ENCODE measurements around the gene DZANK1. TPM values are rescaled to one million over a fixed set of nuclear protein-coding genes. Genes with fewer than 3 reads are reported as not detected.

The DZANK1 gene
- total RNA-seq (1.0 TPM), polyA plus RNA-seq (3.3 TPM)
- long read RNA-seq, donor 1: 0 reads
- long read RNA-seq, donor 2, partial matches to known transcripts: 47 of 47 reads
- long read RNA-seq, donor 2, other reads (novel, unspliced or antisense): 0 of 47 reads
- long read RNA-seq, donor 3: 0 reads
- long read RNA-seq, donor 4: 0 reads
- long read RNA-seq, donor 5: 0 reads
- long read RNA-seq, donor 6: 0 reads
- long read RNA-seq, donor 7: 0 reads
- long read RNA-seq, donor 8: 0 reads
- long read RNA-seq, donor 9: 0 reads
- long read RNA-seq, donor 10: 0 reads

GRCh38 chr20:18466894-18467730 lies at the start of gene DZANK1, which contains the start of gene POLR3F:
DZANK1 (minus strand) TSS chr20:18467030; CDS start chr20:18465358, 1,672 bp downstream.
POLR3F (plus strand) TSS chr20:18467390; CDS start chr20:18467507, 117 bp downstream.
- H3K4me3 ChIP-seq (ENCODE audit: low read length in 2 of 2): peak within 1 kb of the TSS; percentile 85 to 98
- H3K36me3 ChIP-seq (ENCODE audit: control insufficient read depth in 2 of 2, insufficient read depth in 2 of 2, low read length in 1 of 2): peaks cover 3 to 13% of the 10 kb centered on the region in 2 donors
- no peaks in the 10 kb centered on the region for H3K9me3 ChIP-seq (ENCODE audit: control insufficient read depth in 2 of 2, insufficient read depth in 1 of 2, low read length in 1 of 2)
- peaks cover 8 to 9% of the 10 kb centered on the region in 2 donors for H3K4me1 ChIP-seq (ENCODE audit: control insufficient read depth in 2 of 2, insufficient read depth in 2 of 2, low read length in 2 of 2)
- under 1% methylated on average over 57 of the region's 57 CpGs for WGBS
- no peaks in the 10 kb centered on the region for H3K27me3 ChIP-seq (ENCODE audit: control insufficient read depth in 2 of 2, insufficient read depth in 1 of 2, low read length in 1 of 2)
- H3K27ac ChIP-seq (ENCODE audit: low read depth in 1 of 2, low read length in 1 of 2): peak within 1 kb of the TSS; percentile 80 to 88
- DNase-seq (ENCODE audit: low read depth in 6 of 9, low spot score in 9 of 9): peak; percentile 86 to 96 (median 91)

GRCh38 chr20:18515973-18516372 lies 49.1 kb upstream of the DZANK1 start:
- Histone ChIP-seq H3K27me3 (ENCODE audit: control insufficient read depth in 2 of 2, insufficient read depth in 1 of 2, low read length in 1 of 2) (no peaks in the 10 kb centered on the region), H3K36me3 (ENCODE audit: control insufficient read depth in 2 of 2, insufficient read depth in 2 of 2, low read length in 1 of 2) (peaks cover 14 to 19% of the 10 kb centered on the region in 2 donors)
- no peak for DNase-seq (ENCODE audit: low read depth in 6 of 9, low spot score in 9 of 9)

DNA sequence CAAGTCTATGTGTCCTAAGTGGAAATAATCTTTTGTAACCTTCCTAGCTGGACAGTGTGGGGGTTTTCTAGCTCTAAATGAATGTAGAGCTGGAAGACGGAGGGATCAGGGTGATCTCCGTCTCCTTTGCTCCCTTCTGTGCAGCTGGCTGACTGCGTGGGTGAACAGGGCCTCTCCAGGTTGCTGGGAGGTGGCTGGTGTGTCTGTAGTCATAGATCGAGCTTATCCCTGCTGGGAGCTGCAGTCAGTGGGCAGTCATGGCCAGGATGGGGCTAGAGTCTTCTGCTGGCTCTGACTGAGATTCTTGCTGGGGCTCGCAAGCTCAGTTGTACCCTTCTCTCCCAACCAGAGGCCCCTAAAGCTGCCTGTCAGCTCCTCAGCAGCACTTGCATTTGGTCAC lies 47.3 kb upstream of the DZANK1 start:
- no peak overlapping the region for H3K4me3 ChIP-seq (ENCODE audit: low read length in 2 of 2)
- peaks cover 12 to 31% of the 10 kb centered on the region in 2 donors for H3K36me3 ChIP-seq (ENCODE audit: control insufficient read depth in 2 of 2, insufficient read depth in 2 of 2, low read length in 1 of 2)
- no peak for DNase-seq (ENCODE audit: low read depth in 6 of 9, low spot score in 9 of 9)
- H3K9me3 ChIP-seq (ENCODE audit: control insufficient read depth in 2 of 2, insufficient read depth in 1 of 2, low read length in 1 of 2): no peaks in the 10 kb centered on the region
- no peaks in the 10 kb centered on the region for H3K4me1 ChIP-seq (ENCODE audit: control insufficient read depth in 2 of 2, insufficient read depth in 2 of 2, low read length in 2 of 2)
- no peak overlapping the region for H3K27ac ChIP-seq (ENCODE audit: low read depth in 1 of 2, low read length in 1 of 2)
- no peaks in the 10 kb centered on the region for H3K27me3 ChIP-seq (ENCODE audit: control insufficient read depth in 2 of 2, insufficient read depth in 1 of 2, low read length in 1 of 2)
- over 99% methylated on average over 5 of the region's 5 CpGs for WGBS

More at GRCh38 chr20:18515973-18516372, 49.1 kb upstream of the DZANK1 start:
- no peak overlapping the region for H3K27ac ChIP-seq (ENCODE audit: low read depth in 1 of 2, low read length in 1 of 2)
- H3K4me3 ChIP-seq (ENCODE audit: low read length in 2 of 2): no peak overlapping the region
- H3K9me3 ChIP-seq (ENCODE audit: control insufficient read depth in 2 of 2, insufficient read depth in 1 of 2, low read length in 1 of 2): no peaks in the 10 kb centered on the region
- H3K4me1 ChIP-seq (ENCODE audit: control insufficient read depth in 2 of 2, insufficient read depth in 2 of 2, low read length in 2 of 2): no peaks in the 10 kb centered on the region

- Histone ChIP-seq H3K36me3 (ENCODE audit: control insufficient read depth in 2 of 2, insufficient read depth in 2 of 2, low read length in 1 of 2) (peaks cover 12 to 31% of the 10 kb centered on the region in 2 donors), H3K4me1 (ENCODE audit: control insufficient read depth in 2 of 2, insufficient read depth in 2 of 2, low read length in 2 of 2) (peaks cover 3 to 4% of the 10 kb centered on the region in 2 donors), H3K9me3 (ENCODE audit: control insufficient read depth in 2 of 2, insufficient read depth in 1 of 2, low read length in 1 of 2) (no peaks in the 10 kb centered on the region), H3K27me3 (ENCODE audit: control insufficient read depth in 2 of 2, insufficient read depth in 1 of 2, low read length in 1 of 2) (no peaks in the 10 kb centered on the region), H3K4me3 (ENCODE audit: low read length in 2 of 2) (no peak overlapping the region), H3K27ac (ENCODE audit: low read depth in 1 of 2, low read length in 1 of 2) (no peak overlapping the region)
- DNase-seq (ENCODE audit: low read depth in 6 of 9, low spot score in 9 of 9): no peak
- WGBS: 96% methylated on average over 7 of the region's 7 CpGs
These were observed 46.4 kb upstream of the DZANK1 start for GRCh38 chr20:18513208-18513607.

GRCh38 chr20:18511571-18511970 lies 44.7 kb upstream of the DZANK1 start:
- no peak overlapping the region for H3K27ac ChIP-seq (ENCODE audit: low read depth in 1 of 2, low read length in 1 of 2)
- H3K4me1 ChIP-seq (ENCODE audit: control insufficient read depth in 2 of 2, insufficient read depth in 2 of 2, low read length in 2 of 2): peaks cover 3 to 11% of the 10 kb centered on the region in 2 donors
- no peaks in the 10 kb centered on the region for H3K27me3 ChIP-seq (ENCODE audit: control insufficient read depth in 2 of 2, insufficient read depth in 1 of 2, low read length in 1 of 2)
- H3K36me3 ChIP-seq (ENCODE audit: control insufficient read depth in 2 of 2, insufficient read depth in 2 of 2, low read length in 1 of 2): peaks cover 9 to 31% of the 10 kb centered on the region in 2 donors
- H3K4me3 ChIP-seq (ENCODE audit: low read length in 2 of 2): no peak overlapping the region
- H3K9me3 ChIP-seq (ENCODE audit: control insufficient read depth in 2 of 2, insufficient read depth in 1 of 2, low read length in 1 of 2): no peaks in the 10 kb centered on the region
- WGBS: 99% methylated on average over 1 of the region's 1 CpG
- no peak for DNase-seq (ENCODE audit: low read depth in 6 of 9, low spot score in 9 of 9)

- Histone ChIP-seq H3K9me3 (ENCODE audit: control insufficient read depth in 2 of 2, insufficient read depth in 1 of 2, low read length in 1 of 2) (no peaks in the 10 kb centered on the region), H3K36me3 (ENCODE audit: control insufficient read depth in 2 of 2, insufficient read depth in 2 of 2, low read length in 1 of 2) (peaks cover 4 to 17% of the 10 kb centered on the region in 2 donors), H3K27ac (ENCODE audit: low read depth in 1 of 2, low read length in 1 of 2) (peak within 1 kb of the TSS; percentile 100), H3K4me3 (ENCODE audit: low read length in 2 of 2) (peak within 1 kb of the TSS; percentile 71 to 74), H3K4me1 (ENCODE audit: control insufficient read depth in 2 of 2, insufficient read depth in 2 of 2, low read length in 2 of 2) (peaks cover 3 to 11% of the 10 kb centered on the region in 2 donors), H3K27me3 (ENCODE audit: control insufficient read depth in 2 of 2, insufficient read depth in 1 of 2, low read length in 1 of 2) (peaks cover 2 to 6% of the 10 kb centered on the region in 2 donors)
- DNase-seq (ENCODE audit: low read depth in 6 of 9, low spot score in 9 of 9): peak; percentile 95 to 99 (median 97)
- under 1% methylated on average over 69 of the region's 69 CpGs for WGBS
These were observed 40.7 kb upstream of the DZANK1 start, which contains the start of gene SEC23B for GRCh38 chr20:18507218-18508191. SEC23B (plus strand) TSS chr20:18507940; CDS start chr20:18510836, 2,896 bp downstream.

- Histone ChIP-seq H3K36me3 (ENCODE audit: control insufficient read depth in 2 of 2, insufficient read depth in 2 of 2, low read length in 1 of 2) (peaks cover 4 to 15% of the 10 kb centered on the region in 2 donors), H3K27me3 (ENCODE audit: control insufficient read depth in 2 of 2, insufficient read depth in 1 of 2, low read length in 1 of 2) (peaks cover 2 to 6% of the 10 kb centered on the region in 2 donors), H3K9me3 (ENCODE audit: control insufficient read depth in 2 of 2, insufficient read depth in 1 of 2, low read length in 1 of 2) (no peaks in the 10 kb centered on the region), H3K4me3 (ENCODE audit: low read length in 2 of 2) (peak overlapping the region; percentile 71 to 74), H3K4me1 (ENCODE audit: control insufficient read depth in 2 of 2, insufficient read depth in 2 of 2, low read length in 2 of 2) (peaks cover 3 to 11% of the 10 kb centered on the region in 2 donors), H3K27ac (ENCODE audit: low read depth in 1 of 2, low read length in 1 of 2) (peak overlapping the region; percentile 100)
- WGBS: 65% methylated on average over 8 of the region's 8 CpGs
- DNase-seq (ENCODE audit: low read depth in 6 of 9, low spot score in 9 of 9): peak in 2 of 9 donors; percentile 4 to 17
These were observed 39.9 kb upstream of the DZANK1 start for GRCh38 chr20:18506744-18507143.

GRCh38 chr20:18504479-18505060 lies 37.7 kb upstream of the DZANK1 start:
- no peak overlapping the region for H3K4me3 ChIP-seq (ENCODE audit: low read length in 2 of 2)
- DNase-seq (ENCODE audit: low read depth in 6 of 9, low spot score in 9 of 9): no peak
- no peak overlapping the region for H3K27ac ChIP-seq (ENCODE audit: low read depth in 1 of 2, low read length in 1 of 2)

More at GRCh38 chr20:18504479-18505060, 37.7 kb upstream of the DZANK1 start:
- peaks cover 2 to 6% of the 10 kb centered on the region in 2 donors for H3K27me3 ChIP-seq (ENCODE audit: control insufficient read depth in 2 of 2, insufficient read depth in 1 of 2, low read length in 1 of 2)
- WGBS: 85% methylated on average over 31 of the region's 31 CpGs
- H3K4me1 ChIP-seq (ENCODE audit: control insufficient read depth in 2 of 2, insufficient read depth in 2 of 2, low read length in 2 of 2): peaks cover 3 to 11% of the 10 kb centered on the region in 2 donors
- H3K36me3 ChIP-seq (ENCODE audit: control insufficient read depth in 2 of 2, insufficient read depth in 2 of 2, low read length in 1 of 2): peaks cover 0 to 2% of the 10 kb centered on the region in 2 donors
- no peaks in the 10 kb centered on the region for H3K9me3 ChIP-seq (ENCODE audit: control insufficient read depth in 2 of 2, insufficient read depth in 1 of 2, low read length in 1 of 2)

All from thymus (tissue), 14 donors.